HG03103 (cell line): ENCODE measurements around the gene MYH10.
"Not testable (repeated sequence)": the region's sequence is repeated elsewhere in the genome, so short reads cannot be mapped to it uniquely, and the experiment has no call there.

ENCODE experiments used
- ATAC-seq: cut with Tn5 transposase; IDR thresholded peaks from one replicate; pipeline ENCODE4 v1.9.1; 2021; ENCODE audit warnings: low read depth; ENCODE audit not compliant: unreplicated experiment

The MYH10 gene

DNA sequence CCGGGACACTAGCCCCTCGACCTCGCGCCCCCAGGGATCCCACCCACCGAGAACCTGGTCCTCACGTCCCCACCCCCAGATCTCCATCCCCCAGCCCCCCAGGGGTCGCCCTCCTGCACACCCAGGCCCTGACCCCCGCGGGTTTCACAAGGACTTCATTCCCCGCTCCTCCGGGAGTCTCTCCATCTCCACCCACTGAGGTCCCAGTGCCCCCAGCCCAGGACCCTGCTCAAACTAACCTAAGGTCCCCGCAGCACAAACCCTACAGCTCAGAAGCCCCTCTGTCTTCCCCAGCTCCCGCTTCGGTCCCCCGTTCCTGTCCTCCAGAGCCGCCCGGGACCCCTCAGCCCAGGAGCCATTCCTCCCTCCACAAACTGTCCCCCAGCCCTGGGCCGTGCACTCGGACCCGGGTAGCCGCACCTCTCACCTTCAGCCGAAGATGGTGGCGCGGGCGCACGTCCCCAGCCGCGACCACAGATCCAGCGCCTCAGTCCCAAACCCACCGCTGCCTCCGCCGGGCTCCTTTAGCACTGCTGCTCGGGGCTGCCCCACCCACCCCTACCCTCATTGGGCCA, at the start of gene MYH10:
TSS of gene MYH10 (minus strand) at position 499 of the 575 bp plus-strand sequence. CDS start 7,479 bp downstream, outside the sequence.
- no peak for ATAC-seq

DNA sequence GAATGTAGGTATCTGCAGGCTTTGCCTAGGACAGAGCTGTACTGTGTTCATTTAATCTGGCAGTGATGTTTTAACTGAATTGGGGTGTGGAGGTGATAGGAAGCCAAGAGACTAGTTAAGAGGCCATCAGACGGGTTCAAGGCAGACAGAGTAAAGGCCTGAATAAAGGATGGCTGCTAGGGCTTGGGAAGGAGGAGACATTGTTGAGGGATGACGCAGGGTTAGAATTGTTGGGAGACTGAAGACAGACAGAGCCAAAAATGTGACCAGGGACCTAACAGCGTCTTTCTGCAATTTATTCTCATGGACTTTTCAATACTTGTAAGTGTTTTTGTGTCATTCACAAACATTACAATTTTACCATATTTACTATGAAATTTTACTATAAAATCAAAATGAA, 48.6 kb upstream of the MYH10 start:
- ATAC-seq = no peak

GRCh38 chr17:8675306-8675705, 44.8 kb upstream of the MYH10 start:
- no peak for ATAC-seq

DNA sequence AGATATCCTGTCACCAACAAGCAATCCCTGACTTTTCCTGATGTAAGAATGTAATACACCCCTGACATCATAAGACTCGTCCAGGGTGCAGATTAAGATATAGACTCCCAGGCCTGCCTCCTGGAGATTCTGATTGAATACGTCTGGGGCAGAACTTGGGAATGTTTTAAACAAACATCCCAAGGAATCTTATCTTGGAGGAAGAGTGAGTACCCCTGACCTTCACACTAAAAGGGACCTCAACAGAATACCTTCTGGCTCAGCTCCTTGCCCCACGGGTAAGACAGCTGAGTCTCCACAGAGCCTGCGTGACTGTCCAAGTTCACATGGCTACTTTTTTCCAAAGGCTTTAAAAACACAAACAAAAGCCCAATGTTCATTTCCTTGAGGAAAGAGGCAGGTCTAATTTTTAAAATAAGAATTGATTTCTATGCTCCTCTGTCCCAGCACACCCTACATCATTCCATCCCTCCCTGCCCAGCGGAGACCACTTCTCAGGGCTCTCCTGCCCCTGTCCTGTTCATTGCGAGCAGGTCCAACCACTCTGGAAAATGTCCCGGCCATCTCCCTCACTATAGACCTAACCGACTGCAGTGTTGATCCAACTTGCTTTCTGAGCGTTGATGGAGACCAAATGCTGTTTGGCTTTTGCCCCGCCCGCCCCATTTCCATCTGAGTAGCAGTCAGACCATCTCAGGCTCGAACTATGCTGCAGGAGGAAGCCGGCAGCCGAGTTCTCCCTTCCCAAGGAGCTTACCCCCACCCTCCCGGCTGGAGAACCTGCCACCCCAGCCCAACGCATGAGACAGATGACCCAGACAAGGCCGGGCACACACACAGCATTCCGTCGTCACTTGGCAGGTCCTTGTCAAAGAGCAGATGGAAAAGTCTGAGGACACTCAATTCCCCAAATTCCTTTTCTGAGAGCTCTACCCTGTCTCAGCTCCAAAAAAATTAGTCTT, 44.1 kb upstream of the MYH10 start:
- ATAC-seq = no peak

GRCh38 chr17:8673612-8674011, 43.1 kb upstream of the MYH10 start:
- no peak for ATAC-seq

DNA sequence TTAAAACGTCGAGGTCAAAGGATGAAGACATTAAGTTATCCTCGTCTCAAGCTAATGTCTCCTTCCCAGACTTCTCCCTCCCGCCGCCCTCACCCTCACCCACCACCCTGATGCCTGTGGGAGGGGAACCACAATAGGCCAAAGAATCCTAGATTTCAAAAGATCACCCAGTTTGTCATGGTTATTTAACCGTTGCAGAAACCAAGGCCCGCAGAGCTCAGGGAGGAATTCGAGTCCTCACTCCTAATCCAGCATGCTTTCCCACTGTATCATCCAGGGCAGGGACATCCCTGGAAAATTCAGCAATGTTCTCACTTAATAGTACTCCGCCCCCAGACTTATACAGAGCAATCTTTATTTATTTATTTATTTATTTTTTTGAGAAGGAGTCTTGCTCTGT, 41.8 kb upstream of the MYH10 start:
- no peak for ATAC-seq

GRCh38 chr17:8670421-8670820, 39.9 kb upstream of the MYH10 start:
- ATAC-seq = no peak

DNA sequence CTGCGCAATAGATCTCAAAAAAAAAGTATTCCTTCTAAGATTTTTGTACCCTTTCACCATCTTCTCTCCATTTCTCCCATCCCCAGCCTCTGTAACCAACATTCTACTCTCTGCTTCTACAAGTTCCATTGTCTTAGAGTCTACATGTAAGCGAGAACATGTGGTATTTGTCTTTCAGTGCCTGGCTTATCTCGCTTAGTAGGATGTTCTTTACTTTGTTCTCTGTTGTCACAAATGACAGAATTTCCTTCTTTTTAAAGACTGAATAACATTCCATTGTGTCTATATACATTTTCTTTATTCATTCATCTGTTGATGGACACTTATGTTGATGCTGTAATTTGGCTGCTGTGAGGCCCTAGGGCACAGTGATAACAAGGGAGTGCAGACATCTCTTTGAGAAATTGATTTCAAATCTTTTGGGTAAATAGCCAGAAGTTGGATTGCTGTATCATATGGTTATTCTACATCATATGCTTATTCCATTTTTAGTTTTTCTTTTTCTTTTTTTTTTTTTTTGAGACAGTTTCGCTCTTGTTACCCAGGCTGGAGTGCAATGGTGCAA, 37.7 kb upstream of the MYH10 start:
- no peak for ATAC-seq

- ATAC-seq = no peak
Measured at GRCh38 chr17:8667421-8667820, 36.9 kb upstream of the MYH10 start.

- no peak for ATAC-seq
Measured at GRCh38 chr17:8665684-8666083, 35.2 kb upstream of the MYH10 start.

DNA sequence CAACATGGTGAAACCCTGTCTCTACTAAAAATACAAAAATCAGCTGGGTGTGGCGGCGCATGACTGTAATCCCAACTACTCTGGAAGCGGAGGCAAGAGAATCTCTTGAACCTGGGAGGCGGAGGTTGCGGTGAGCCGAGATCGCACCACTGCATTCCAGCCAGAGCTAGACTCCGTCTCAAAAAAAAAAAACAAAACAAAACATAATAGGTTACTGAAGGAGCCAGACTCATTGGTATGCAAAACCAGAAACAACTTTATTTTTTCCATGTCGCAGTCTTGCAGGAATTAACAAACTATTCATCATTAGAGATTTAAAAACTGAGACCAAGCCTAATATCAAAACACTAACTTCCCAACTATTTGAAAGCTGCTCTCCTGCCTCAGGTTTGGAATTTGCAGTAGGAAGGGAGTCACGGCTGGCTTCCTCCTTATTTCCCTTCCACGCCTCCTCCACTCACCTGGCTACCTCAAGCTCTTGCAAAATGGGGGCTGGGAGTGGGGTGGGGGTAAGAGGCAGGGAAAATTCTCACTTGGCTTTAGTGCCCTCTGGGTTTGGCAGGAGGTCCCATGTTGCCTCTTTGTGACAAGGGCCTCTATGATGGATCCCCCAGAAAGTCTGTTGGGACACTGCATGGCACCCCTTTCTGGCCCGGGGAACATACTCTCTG, 34.1 kb upstream of the MYH10 start:
- ATAC-seq = no peak

DNA sequence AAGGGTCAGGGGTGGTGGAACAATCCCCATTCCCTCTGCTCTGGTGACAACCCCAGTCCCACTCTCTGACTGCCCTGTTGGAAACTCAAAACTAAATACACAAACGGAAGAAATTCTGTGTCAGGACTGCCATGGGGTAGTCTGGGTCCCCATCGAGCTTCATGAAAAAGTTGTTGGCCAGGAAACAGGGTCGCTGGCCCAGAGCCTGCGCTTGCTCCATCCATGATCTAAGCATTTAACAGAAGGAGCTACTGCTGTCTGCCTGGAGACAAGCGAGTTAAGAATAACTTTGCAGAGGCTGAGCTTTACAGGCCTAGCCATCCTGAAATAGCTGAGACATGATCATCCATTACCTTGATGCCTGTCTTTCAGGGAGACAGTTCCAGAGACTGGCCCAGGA, 32.4 kb upstream of the MYH10 start:
- no peak for ATAC-seq

DNA sequence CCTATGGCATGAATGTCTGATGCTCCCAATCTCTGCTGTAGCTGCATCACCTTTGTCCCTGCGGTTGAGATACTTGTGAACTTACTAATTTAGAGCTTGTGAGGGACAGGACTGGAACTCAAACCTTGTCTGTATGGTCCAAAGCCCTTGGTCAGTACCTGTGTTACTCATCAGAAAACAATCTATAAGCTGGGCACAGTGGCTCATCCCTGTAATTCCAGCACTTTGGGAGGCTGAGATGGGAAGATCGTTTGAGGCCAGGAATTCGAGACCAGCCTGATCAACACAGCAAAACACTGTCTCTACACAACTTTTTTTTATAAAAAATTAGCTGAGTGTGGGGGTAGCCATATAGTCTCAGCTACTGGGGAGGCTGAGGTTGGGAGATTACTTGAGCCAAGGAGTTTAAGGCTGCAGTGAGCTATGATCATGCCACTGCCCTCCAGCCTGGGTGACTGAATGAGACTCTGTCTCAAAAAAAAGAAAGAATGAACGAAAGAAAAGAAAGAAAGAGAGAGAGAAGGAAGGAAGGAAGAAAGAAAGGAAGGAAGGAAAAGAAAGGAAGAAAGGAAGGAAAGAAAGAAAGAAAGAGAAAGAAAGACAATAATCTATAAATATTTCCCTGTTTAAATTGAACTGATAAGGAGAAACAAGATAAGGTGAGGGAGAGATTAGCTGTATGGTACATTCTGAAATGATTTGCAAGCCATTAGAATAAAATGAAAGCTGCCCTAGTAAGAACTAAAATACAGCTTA, 31.7 kb upstream of the MYH10 start:
- ATAC-seq = no peak

- ATAC-seq = not testable (repeated sequence)
Measured at GRCh38 chr17:8660709-8661108, 30.2 kb upstream of the MYH10 start.

DNA sequence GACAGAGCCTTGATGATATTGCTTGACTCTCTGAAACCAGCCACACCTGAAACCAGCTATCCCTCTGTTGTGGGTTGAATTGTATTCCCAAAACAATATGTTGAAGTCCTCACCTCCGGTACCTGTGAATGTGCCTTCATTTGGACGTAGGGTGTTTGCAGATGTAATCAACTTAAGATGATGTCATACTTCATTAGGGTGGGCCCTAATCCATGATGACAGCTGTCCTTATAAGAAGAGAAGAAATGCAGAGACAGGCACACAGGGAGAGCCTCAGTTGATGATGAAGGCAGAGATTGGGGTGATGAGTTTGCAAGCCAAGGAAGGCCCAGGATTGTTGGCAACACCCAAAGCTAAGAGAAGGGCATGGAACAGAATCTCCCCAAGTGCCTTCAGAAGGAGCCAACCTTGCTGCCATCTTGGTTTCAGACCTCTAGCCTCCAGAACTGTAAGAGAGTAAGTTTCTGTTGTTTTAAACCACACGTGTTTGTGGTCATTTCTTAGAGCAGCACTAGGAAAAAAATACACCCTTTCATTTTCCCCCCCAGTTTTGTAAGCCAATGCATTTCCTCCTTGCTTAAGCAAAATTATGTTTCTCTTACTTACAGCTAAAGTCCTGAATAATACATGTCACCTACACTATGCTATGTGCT, 29.4 kb upstream of the MYH10 start:
- no peak for ATAC-seq

GRCh38 chr17:8658810-8659209, 28.3 kb upstream of the MYH10 start:
- no peak for ATAC-seq

DNA sequence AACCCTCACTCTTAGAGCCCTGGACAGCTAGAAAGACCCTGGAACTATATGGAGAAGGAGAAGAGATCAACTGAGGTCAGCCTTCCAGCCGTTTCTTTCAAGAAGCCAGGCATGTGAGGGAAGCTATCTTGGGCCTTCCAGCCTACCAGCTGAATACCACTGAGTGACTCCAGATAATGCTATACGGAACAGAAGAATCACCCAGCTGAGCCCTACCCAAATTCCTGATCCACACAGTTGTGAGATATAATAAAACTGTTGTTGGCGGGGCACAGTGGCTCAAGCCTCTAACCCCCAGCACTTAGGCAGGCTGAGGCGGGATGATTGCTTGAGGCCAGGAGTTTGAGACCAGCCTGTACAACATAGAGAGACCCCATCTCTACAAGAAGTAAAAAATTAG, 26.2 kb upstream of the MYH10 start:
- no peak for ATAC-seq

- ATAC-seq = no peak
Measured at GRCh38 chr17:8654822-8655221, 24.3 kb upstream of the MYH10 start.

DNA sequence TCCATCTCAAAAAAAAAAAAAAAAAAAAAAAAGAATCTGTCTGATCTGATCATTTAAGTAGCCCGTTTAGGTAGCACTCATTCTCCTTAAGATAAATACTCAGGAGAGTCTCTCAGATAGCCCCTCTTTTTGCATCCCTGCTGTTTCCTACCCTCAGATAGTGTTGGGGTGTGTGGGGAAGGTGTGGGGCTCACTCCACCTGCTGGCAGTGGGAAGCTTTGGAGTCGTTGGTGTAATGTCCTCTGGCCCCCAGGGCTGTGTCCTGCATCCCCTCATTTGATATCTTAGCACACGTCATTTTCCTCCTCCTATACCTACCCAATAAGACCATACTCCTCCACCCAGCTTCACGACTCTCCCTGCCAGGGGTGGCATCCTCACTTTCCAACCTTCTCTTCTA, 20.5 kb upstream of the MYH10 start:
- no peak for ATAC-seq

- ATAC-seq = no peak
Measured at GRCh38 chr17:8650119-8650499, 19.6 kb upstream of the MYH10 start.
